Fibroblast of lung (primary cell): ENCODE data around the gene PRKAR1B.

Experiments used
- EZH2 ChIP-seq: IDR thresholded peaks from 2 replicates; pipeline ENCODE4 v1.5.1; 2012; ENCODE audit warnings: low read length, control low read depth, mild to moderate bottlenecking; ENCODE audit errors: missing control alignments
- TF ChIP-seq, protein P1 (sequence below), 2 donors: IDR thresholded peaks in 1 of 2; conservative IDR thresholded peaks in 1 of 2; 1 replicate in 1 of 2; 2 replicates in 1 of 2; pipeline ENCODE4 v1.5.1; 2011 to 2012; ENCODE audit warnings: low read length in 2 of 2, control low read depth in 1 of 2, inconsistent platforms in 1 of 2, low read depth in 1 of 2, mild to moderate bottlenecking in 1 of 2

DNA sequence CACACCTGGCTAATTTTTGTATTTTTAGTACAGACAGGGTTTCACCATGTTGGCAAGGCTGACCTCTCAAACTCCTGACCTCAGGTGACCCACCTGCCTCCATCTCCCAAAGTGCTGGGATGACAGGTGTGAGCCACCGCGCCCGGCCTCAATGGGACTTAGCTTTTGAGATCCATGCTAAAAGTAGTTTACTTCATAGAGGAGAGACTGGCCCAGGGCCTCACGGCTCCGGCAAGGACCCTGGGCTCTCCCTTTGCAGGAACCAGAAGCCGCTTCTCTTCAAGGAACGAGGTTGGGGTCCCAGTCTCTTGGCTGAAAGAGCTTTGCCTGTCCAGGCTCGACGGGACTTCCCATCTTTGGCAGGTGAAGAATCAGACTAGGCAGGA lies 30.7 kb downstream of the PRKAR1B start:
- TF ChIP-seq, protein P1, sequence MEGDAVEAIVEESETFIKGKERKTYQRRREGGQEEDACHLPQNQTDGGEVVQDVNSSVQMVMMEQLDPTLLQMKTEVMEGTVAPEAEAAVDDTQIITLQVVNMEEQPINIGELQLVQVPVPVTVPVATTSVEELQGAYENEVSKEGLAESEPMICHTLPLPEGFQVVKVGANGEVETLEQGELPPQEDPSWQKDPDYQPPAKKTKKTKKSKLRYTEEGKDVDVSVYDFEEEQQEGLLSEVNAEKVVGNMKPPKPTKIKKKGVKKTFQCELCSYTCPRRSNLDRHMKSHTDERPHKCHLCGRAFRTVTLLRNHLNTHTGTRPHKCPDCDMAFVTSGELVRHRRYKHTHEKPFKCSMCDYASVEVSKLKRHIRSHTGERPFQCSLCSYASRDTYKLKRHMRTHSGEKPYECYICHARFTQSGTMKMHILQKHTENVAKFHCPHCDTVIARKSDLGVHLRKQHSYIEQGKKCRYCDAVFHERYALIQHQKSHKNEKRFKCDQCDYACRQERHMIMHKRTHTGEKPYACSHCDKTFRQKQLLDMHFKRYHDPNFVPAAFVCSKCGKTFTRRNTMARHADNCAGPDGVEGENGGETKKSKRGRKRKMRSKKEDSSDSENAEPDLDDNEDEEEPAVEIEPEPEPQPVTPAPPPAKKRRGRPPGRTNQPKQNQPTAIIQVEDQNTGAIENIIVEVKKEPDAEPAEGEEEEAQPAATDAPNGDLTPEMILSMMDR (conservative IDR thresholded peaks at IDR 0.05 in 1 of 2, IDR thresholded peaks at IDR 0.05 in 1 of 2; ENCODE audit: low read depth in 1 of 2, low read length in 2 of 2), result no peak
- TF ChIP-seq EZH2, result no peak
